D721Med (cell line): ENCODE data around the gene STRIP1.

Source experiments
- DNase-seq: peaks from one replicate; pipeline ENCODE4 v3.0.0; 2011; ENCODE audit warnings: low spot score; ENCODE audit not compliant: insufficient read length
- FAIRE-seq: peaks from 2 replicates; lab custom pipeline; 2011; peaks lifted over from hg19 to GRCh38; lab: Jason Lieb, UNC
- CTCF ChIP-seq: IDR thresholded peaks from 2 replicates; pipeline ENCODE4 v1.5.1; 2012; ENCODE audit warnings: mild to moderate bottlenecking, control low read depth; ENCODE audit not compliant: insufficient read depth; ENCODE audit errors: missing control alignments

STRIP1 gene

GRCh38 chr1:109997867-109998229 lies 36.6 kb upstream of the STRIP1 start:
- DNase-seq = no peak
- FAIRE-seq = no peak
- TF ChIP-seq CTCF = no peak

GRCh38 chr1:110002695-110003094 lies 31.7 kb upstream of the STRIP1 start:
- no peak for FAIRE-seq
- DNase-seq = no peak
- no peak for TF ChIP-seq CTCF

GRCh38 chr1:110003747-110004428 lies 30.5 kb upstream of the STRIP1 start:
- no peak for TF ChIP-seq CTCF
- DNase-seq (no peak), FAIRE-seq (no peak)

GRCh38 chr1:110004583-110004982 lies 29.8 kb upstream of the STRIP1 start:
- TF ChIP-seq CTCF = no peak
- FAIRE-seq = no peak
- no peak for DNase-seq

GRCh38 chr1:110005971-110006370 lies 28.5 kb upstream of the STRIP1 start:
- no peak for DNase-seq
- no peak for FAIRE-seq
- no peak for TF ChIP-seq CTCF

- no peak for DNase-seq
- TF ChIP-seq CTCF = no peak
- no peak for FAIRE-seq
These were observed 27.9 kb upstream of the STRIP1 start for GRCh38 chr1:110006516-110006915.

GRCh38 chr1:110007046-110007830 lies 27.2 kb upstream of the STRIP1 start:
- TF ChIP-seq CTCF = no peak
- no peak for DNase-seq
- FAIRE-seq = no peak
